Fibroblast of the conjunctiva (primary cell): Measurements from ENCODE around the gene ROPN1L.
"Not testable (repeated sequence)": the region's sequence is repeated elsewhere in the genome, so short reads cannot be mapped to it uniquely, and the experiment has no call there.

ENCODE experiments used
- DNase-seq: peaks from one replicate; pipeline ENCODE4 v3.0.0-alpha.2; 2010; ENCODE audit warnings: low read depth

ROPN1L gene

DNA sequence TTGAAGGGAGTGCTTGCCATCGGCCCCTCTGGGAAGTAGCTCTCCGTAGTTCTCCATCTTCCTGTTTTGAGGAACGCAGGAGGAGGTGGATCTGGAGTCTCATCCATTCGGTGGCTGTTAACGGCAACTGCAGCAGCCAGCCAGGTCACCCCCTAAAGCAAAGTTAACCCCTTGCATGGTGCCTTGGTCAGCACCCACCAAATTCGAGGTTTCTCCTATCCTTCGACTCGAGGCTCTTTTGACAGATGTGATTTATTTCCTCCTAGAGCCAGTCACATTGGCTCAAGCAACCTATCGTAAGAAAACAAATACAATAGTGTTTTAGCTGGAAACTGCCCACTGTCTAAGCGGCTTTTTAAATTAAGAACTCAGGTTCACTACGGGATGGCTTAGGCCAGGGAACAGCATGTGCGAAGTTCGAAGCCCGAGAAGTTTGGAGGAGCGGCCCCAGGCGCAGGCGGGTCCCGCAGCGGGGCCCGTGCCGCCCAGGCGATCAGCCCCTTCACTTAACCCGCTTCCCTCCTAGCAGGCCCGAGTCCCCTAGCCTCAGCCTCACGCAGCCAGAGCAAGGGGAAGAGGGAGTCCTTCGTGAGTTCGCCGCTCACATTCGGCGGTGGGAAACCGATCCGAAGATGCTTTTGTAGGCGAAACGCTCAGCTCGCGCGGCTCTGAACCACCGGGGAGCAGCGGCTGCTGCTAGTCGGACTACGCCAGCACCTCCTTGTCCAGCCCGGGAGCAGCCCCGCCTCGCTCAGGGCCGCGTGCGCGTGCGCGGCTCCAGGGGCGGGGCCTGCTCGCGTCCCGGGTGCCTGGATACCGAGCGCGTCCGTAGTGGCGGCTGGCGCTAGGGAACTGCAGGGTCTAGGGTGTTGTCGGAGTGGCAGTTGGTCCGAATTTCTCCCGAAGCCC lies at the start of gene ROPN1L:
Gene ROPN1L (plus strand): TSS at position 797 of the 909 bp plus-strand sequence. CDS start 289 bp downstream, outside the sequence.
- peak; percentile 68 for DNase-seq

DNA sequence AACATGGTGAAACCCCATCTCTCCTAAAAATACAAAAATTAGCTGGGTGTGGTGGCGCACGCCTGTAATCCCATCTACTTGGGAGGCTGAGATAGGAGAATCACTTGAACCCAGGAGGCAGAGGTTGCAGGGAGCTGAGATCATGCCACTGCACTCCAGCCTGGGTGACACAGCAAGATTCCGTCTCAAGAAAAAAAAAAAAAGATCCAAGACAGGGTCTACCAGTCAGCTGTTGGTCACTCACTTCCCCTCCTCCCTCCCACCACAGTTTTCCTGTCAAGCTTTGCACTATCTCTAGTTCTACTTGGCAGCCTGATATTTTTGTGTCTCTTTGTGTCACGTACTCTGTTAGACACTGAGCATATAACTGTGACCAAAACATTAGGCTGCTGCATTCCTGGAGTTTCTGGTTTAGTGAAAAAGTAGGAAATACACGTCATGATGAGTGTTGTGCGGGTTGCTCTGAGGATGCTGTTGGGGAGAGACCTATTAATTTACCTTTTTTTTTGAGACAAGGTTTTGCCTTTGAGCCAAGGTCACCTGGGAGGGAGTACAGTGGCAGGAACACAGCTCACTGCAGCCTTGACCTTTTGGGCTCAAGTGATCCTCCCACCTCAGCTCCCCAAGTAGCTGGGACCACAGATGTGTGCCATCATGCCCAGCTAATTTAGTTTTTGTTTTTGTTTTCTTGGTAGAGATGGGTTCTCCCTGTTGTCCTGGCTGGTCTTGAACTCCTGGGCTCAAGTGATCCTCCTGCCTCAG lies 48.9 kb upstream of the ROPN1L start:
- DNase-seq: not testable (repeated sequence)

DNA sequence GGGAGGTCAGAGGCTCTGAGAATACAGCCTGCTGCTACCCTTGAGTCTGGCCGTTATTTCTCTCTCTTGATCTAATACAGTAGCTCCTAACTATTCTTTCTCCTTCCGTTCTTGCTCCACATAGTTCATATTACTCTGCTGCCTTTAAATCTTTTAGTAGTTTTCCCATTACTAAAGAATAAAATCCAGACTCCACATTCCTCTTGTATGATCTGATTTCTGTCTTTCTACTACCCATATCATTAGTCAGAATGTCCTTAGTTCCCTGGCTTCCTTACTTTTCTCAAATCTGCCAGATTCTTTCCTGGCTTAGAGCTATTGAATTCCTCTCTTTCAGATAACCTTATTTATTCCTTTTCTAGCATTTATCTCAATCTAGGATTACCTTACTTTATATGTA lies 48.2 kb upstream of the ROPN1L start:
- no peak for DNase-seq

DNA sequence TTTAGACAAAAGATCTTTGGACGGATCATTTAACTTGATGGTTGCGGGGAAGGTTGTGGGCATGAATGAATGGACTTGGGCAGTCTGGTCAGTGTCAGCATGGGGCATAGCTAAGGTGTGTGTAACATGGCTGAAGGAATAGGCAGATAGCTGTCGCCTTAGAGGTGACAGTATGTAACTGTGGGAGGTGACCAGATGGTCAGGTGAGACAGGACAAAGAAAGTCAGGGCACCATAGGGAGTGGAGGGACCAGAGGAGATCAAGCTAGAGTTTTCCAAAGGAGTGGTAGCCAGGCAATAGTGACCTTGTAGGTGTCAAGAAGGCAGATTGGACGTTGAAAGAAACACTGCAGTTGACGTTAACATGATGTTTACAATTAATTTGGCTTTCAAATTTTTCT lies 45.1 kb upstream of the ROPN1L start:
- no peak for DNase-seq

DNA sequence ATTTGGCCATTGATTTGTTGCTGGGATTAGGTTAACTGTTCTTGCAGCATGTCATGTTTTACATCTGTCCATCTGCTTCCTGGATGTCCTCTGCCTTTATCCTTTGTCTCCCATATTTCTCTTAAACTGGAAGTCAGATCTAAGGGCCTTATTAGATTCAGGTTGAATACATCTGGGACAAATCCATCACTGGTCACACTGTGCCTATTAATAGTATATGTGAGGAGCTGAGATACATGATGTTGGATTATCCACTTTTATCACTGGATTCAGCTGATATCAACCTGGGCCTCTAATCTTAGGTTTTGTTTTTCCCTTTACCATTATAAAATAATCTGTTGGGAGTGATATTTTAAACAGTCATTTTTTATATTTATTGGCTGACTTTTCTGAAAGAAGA lies 41.8 kb upstream of the ROPN1L start:
- DNase-seq: no peak

DNA sequence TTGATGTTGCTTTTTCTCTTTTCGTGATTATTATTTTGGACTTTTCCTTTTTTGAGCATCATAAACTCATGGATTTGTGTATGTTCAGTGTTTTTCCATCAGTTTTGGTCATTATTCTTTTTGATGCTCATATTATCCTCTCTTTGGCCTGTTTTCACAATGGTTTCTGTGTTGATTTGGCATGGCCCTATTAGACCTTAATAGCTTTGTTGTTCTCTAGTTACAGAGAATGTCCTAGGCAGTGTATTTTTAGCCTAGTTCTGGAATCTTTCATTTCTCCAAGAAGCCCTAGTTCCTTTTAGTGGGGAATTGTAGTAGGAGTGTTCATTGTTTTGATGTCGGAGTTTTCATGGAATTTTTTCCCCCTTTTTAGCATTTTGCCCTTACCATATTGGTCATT lies 41.3 kb upstream of the ROPN1L start:
- no peak for DNase-seq

DNA sequence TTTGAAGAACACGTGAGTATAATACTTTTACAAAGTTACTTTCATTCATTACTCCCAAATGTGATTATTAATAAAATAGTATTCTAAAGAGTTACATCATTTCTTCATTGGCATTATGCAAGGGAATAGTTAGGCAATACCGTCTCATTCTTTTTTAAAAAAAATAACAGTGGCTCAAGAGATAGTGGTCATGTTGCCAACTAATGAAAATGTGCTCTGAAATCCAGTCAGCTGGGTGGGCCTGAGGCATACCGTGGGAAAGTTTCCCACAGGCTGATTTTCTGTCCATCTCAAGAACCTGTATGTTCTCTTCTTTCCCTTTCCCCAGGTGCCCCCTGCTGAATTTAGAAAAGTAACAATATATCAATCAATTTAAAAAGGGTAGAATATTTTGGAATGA lies 40.8 kb upstream of the ROPN1L start:
- peak; percentile 42 for DNase-seq

DNA sequence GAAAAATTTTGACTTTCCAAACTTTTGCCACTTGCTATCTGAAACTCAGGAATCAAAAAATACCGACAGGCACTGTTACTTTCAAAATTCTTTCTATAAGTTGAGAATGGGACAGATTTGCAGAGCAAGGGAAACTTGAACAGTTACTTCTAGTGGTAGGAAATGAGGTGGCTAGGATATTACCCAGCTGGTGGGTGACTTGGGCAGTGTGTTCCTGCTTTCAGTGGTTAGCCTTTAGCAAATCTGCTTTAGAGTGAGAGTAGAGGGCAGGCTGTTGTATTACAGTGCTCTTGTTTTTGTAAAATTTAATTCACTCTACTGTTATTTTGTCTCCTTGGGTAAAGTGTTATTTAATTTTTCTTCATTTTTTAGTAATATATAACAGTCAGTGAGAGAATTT lies 40.2 kb upstream of the ROPN1L start:
- no peak for DNase-seq

DNA sequence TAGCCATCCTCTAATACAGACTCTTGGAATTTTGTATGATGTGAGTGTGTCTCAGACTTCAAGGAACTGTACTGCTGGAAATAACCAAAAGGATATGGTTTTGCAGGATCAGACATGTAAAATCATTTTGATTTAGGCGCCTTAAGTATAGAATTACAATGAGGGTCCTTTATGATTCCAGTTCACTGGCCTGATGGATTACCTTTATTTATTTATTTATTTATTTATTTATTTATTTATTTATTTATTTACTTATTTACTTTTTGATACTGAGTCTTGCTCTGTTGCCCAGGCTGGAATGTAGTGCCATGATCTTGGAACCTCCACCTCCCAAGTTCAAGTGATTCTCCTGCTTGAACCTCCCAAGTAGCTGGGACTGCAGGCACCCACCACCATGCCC lies 37.9 kb upstream of the ROPN1L start:
- DNase-seq: no peak

DNA sequence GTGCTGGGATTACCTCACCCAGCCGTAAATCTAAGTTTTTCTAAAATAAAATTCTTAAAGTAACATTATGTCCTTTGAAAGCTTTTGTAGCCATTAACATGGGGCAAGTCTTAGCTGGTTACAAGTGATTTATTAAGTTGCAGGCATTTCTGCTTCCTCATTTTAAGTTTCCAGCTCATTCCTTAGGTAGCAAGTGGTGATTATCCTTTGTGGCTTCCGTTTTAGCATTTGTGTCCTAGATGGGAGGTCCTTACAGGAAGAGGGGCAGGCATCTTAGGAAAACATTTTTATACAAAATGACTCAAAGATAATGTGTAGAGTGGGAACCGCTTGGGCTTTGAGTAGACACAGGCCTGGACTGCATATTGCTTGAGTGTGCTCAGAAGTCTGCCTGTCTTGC lies 35.0 kb upstream of the ROPN1L start:
- no peak for DNase-seq

DNA sequence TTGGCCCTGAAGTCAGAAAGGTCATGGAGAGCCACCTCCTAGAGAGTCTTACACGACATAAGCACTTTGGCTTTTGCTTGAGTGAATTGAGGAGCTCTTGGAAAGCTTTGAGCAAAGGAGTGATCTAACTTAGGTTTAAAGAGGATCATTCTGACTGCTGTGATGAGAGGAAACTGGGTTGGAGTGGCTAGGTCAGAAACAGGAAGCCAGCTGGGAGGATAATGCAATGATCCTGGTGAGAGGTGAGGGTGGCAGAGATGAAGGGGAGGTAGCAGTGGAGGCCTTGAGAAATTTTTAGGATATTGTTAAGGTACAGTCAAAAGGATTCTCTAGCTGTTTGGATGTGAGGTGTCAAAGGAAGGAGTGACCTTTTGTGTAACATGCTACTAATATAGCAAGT lies 32.2 kb upstream of the ROPN1L start:
- DNase-seq: no peak

DNA sequence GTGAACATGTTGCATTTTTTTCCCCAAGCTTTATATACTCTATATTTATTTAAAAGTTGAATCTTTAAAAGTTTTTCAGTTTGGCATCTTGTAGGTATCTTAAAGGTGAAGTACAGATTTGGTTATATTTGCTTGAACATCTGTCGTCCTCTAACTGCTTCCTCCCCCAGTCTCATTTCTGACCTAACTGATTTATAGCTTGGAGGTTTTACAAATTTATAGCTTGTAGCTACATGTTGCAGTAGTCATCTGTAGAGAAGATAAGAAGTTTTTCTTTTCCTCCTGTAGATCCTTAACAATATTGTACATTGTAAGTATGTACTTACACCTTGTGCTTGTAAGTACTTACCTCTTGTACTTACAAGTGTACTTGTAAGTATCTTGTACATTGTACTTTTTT lies 31.0 kb upstream of the ROPN1L start:
- DNase-seq: no peak

DNA sequence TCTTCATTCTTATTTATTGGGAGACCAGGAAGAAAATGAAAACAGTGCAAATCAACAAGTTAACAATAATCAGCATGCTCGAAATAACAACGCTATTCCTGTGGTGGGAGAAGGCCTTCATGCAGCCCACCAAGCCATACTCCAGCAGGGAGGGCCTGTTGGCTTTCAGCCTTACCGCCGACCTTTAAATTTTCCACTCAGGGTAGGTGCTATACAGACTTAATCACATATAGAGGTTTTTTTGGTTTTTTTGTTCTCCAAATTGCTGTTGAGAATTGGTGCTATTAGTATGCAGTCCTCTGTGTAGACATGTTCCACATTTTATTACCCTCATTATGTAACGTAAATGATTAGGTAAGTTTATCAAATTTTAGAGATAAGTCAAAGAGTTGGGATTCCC lies 30.3 kb upstream of the ROPN1L start:
- no peak for DNase-seq

DNA sequence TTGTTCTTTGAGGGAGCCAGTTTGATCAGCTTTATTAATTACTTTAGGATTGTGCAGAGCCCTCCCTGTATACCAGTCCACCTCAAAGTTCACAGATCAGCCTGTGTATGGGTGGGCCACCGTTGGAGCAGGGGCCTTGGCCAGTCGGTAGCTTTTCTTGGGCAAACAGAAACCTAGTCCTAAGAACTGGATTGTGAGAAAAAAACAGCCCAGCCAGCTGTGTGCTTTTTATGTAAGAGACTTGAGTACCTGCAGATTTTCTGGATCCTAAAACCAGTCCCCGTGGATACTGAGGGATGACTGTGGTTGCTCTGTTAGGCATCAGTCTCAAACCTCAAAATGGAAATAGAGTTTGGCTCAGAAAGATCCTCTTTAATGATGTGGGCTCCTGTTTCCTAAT lies 24.8 kb upstream of the ROPN1L start:
- no peak for DNase-seq

DNA sequence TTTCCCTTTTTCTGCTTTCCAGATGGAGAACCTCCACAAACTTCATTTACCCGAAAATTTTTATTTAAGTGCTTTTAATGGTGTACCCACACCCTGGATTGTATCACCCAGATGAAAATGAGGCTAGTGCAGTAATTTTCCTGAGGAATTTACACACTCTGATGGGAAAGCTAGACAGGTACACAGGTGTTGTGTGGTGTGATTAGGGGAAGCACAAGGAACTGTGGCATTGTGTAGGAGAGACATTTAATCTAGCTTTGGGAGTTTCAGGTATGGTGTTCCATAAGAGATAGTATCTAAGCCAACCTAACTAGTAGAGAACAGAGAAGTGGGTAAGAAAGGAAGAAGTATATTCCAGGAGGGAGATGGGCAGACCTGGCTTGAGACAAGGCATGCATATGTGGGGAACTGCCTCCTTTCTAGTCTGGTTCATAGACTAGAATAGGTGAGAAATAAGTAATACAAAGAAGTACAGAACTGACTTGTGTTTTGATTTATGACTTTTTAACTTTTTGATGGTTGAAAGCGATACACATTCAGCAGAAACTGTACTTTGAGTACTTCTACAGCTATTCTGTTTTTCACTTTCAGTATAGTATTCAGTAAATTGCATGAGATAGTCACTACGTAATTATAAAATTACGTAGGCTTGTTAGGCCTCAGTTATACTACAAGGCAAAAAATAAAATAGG lies 22.9 kb upstream of the ROPN1L start:
- no peak for DNase-seq

DNA sequence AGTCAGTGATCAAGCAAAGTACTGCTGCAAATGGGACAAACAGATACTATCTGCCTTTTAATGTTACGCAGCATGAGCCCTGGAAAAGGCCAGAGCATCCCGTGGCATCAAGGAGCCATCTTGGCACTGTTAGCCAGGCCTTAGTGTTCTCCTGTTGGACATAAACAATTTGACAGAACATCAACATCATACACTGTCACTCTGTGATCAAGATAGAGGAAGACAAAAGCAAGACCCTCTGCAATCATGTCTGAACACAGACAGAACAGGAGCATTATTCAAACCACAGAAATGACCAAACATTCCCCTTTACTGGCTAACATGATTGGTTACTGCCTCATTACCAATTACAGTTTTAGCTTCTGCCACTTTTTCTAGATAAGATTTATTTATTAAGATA lies 21.2 kb upstream of the ROPN1L start:
- no peak for DNase-seq

DNA sequence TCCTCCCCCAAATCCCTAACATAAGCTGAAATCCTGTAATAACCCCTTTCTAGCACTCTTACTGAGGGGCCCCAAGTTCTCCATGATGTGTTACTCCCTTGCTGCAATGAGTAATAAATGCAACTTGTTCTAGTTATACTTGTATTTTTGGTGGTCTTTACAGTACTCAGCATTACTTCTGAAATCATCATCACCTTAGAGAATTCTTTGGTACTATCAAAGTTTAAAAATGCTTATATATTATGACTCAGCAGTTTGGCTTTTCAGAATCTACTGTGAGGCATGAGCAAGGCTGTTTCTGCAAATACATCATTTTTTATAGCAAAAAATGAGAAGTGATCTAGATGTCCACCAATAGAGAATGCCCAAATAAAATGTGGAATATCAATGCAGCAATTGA lies 20.7 kb upstream of the ROPN1L start:
- no peak for DNase-seq

DNA sequence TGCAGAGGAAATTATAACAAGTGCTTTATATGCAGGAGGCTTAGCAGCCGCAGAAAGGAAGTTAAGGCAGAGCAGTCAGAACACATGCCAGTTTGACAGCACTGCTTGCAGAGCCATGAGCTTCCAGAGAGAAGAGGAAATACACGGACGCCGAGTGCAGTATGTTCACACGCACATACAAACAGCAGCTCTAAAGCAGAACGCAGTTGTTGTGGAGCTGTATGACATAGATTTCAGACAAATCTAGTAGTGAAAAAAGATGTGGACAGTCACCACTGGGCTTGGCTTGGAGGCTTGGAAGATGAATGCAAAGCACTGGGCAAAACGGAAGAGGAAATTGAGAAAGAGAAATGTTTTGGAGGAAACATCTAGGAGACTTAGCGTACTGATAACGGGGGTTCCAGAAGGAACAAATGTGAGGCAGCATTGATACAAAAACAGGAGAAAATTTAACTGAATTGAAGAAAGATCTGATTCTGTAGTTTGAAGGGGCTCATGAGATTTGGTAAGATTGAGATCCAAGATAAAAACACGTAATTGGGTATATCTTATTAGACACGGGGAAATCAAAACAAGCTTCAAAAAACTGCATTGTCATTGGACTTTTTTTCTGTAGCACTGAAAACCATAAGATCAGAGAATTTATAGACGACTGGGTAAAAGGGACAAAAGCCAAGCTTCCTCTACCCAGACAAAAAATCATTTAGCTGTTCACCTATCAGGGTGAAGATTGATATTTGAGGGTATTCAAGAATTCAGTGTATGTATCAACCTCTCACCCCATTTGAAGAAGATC lies 19.6 kb upstream of the ROPN1L start:
- no peak for DNase-seq

DNA sequence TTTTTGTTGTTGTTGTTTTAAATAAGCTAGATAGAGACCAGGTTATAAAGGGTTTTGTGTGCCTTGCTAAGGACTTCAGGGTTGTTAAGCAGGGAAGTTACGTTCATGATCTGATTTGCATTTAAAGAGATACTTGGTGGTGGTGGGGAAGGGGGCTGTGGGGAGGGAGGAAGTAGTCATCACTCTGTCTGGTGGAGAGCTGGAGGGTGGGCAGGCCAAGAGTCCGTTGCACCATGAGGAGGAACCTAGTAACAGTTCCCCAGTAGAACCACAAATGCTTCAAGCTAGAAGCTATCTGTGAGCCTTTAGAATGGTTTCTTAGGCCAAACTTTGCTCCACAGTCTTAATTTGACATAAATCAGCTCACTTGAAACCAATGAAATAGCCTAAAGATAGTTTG lies 18.7 kb upstream of the ROPN1L start:
- DNase-seq: no peak

DNA sequence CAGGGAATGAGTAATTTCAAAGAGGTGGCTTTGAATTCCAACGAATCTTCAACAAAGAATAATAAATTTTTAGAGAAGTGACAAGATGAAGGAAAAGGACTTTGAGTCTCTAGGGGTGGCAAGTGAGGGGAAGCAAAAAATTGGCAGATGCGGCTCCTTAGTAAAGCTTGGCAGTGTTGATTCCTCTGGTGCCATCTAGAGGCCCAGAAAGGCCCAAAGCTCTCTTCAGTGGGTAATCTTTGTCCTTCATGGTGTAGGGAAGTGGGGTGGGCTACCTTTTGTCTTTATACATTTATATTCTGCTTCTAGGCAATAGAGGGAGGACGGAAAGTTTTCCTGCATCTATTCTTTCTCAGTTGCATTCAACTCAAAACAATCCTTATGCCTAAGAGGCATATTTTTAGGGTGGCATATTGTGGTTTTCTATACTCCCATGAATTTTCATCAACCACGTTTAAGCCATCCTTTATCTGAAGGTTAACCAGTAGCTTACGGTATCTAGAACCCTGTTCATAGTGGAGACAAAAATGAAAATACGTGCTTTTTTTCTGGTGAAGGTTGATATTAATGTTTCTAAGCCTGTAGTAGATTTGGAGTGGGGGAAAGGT lies 17.5 kb upstream of the ROPN1L start:
- peak; percentile 45 for DNase-seq

DNA sequence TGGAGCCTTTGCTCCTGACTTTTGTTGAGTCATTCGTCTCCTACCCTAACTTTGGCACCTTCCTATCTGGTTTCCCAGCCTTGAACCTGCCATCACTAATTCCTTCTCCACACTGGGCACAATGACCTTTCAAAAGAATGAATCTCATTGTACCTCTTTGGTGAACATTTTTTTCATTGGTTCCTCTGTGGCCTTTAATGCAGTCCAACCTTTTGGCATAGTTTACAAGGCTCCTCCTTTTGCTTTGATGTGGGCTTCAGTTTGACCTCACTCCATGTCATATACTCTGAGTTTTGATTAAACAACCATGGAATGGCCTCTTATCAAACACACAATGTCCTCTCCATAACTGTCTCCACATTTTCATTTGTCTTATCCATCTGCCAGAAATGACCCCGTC lies 14.5 kb upstream of the ROPN1L start:
- no peak for DNase-seq

DNA sequence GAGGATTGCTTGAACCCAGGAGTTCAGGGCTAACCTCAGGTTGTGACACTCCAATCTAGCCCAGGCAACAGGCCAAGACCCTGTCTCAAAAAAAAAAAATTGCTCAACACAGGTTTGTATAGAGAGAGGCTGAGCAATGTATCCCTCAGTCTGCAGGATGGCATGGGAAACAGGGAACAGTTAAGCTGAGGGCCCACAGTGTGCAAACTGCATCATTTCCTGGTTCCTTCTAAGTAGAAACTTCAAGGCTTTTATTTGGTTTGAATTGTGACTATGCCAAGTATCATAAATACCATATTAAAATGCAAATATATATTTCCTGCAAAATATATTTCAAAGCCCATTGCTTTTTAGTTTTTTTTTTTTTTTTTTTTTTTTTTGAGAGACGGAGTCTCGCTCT lies 13.7 kb upstream of the ROPN1L start:
- no peak for DNase-seq
